ENCODE results near the gene BLVRA. TPM values are rescaled to one million over a fixed set of nuclear protein-coding genes. Genes with fewer than 3 reads are reported as not detected.

BLVRA gene
- total RNA-seq, 3 donors from 2014 or later (not counting 1 experiment from before 2014, with no cell fraction given), result 19.8 to 25.6 (median 20.9) TPM

Other genes with a start within 250 kb of the BLVRA start
- gene STK17A, start 175.6 kb upstream of the BLVRA start, total RNA-seq, result 100 to 1,000 TPM in 2 of 3 donors, 10 to 100 TPM in 1; 92.9 to 135 (median 111) TPM
- 10 to 100 TPM; 55.0 to 85.3 (median 69.5) TPM for gene COA1, start 29.2 kb upstream of the BLVRA start, total RNA-seq
- 10 to 100 TPM; 34.8 to 37.4 (median 35.7) TPM for gene MRPS24, start 110.8 kb downstream of the BLVRA start, total RNA-seq
- gene URGCP, start 147.9 kb downstream of the BLVRA start, total RNA-seq, result 10 to 100 TPM; 11.5 to 24.4 (median 21.5) TPM
- 10 to 100 TPM in 1 of 3 donors, 1 to 10 TPM in 2; 5.3 to 10.6 (median 9.6) TPM for gene UBE2D4, start 167.8 kb downstream of the BLVRA start, total RNA-seq
- gene SPDYE1, start 239.2 kb downstream of the BLVRA start, total RNA-seq, result under 1 TPM in 2 of 3 donors, not detected in 1; 0.18 to 0.24 TPM